Chondrocyte (in vitro differentiated cells): Measurements from ENCODE around the gene IARS2. TPM values are rescaled to one million over a fixed set of nuclear protein-coding genes. Genes with fewer than 3 reads are reported as not detected.

Source experiments
- DNase-seq: peaks from one replicate; pipeline ENCODE4 v3.0.0; 2021; ENCODE audit warnings: mixed read lengths, low spot score
- H3K27ac Mint-ChIP-seq: one replicate; pipeline ENCODE4 v1.8.0; 2021; ENCODE audit warnings: mild to moderate bottlenecking, moderate library complexity, mixed read lengths; ENCODE audit not compliant: unreplicated experiment
- H3K27me3 Mint-ChIP-seq: 2 replicates; pipeline ENCODE4 v1.8.0; 2021; ENCODE audit warnings: low read depth, mixed read lengths
- H3K36me3 Mint-ChIP-seq: 2 replicates; pipeline ENCODE4 v1.8.0; 2021; ENCODE audit warnings: low read depth, mixed read lengths
- H3K4me1 Mint-ChIP-seq: 2 replicates; pipeline ENCODE4 v1.8.0; 2021; ENCODE audit warnings: low read depth, mild to moderate bottlenecking, mixed read lengths
- H3K4me3 Mint-ChIP-seq: one replicate; pipeline ENCODE4 v1.8.0; 2021; ENCODE audit warnings: mild to moderate bottlenecking, moderate library complexity, mixed read lengths; ENCODE audit not compliant: unreplicated experiment
- H3K9me3 Mint-ChIP-seq: 2 replicates; pipeline ENCODE4 v1.8.0; 2021; ENCODE audit warnings: low read depth, mixed read lengths
- CTCF ChIP-seq: fragments of 200-600 bp; sonication (generic); IDR thresholded peaks from 2 replicates; pipeline ENCODE4 v1.5.0; 2021; ENCODE audit warnings: antibody characterized with exemption, mild to moderate bottlenecking, moderate library complexity
- total RNA-seq: library from RNA; stranded (reverse); gene quantifications from 3 replicates; pipeline ENCODE4 v1.2.1, GENCODE V29; 2021

Gene IARS2
- total RNA-seq, 1 donor from 2014 or later: 64.9 TPM

GRCh38 chr1:220056374-220056773 is 37.6 kb upstream of the IARS2 start:
- H3K27ac Mint-ChIP-seq: no peak overlapping the region
- H3K4me1 Mint-ChIP-seq: no peaks in the 10 kb centered on the region
- H3K4me3 Mint-ChIP-seq: no peak overlapping the region
- peaks cover 14% of the 10 kb centered on the region for H3K36me3 Mint-ChIP-seq
- no peak for DNase-seq
- H3K27me3 Mint-ChIP-seq: no peaks in the 10 kb centered on the region
- no peaks in the 10 kb centered on the region for H3K9me3 Mint-ChIP-seq
- no peak for TF ChIP-seq CTCF

- no peak for DNase-seq
- H3K4me1 Mint-ChIP-seq: no peaks in the 10 kb centered on the region
- H3K4me3 Mint-ChIP-seq: no peak overlapping the region
- peaks cover 23% of the 10 kb centered on the region for H3K36me3 Mint-ChIP-seq
- H3K27me3 Mint-ChIP-seq: no peaks in the 10 kb centered on the region
- no peaks in the 10 kb centered on the region for H3K9me3 Mint-ChIP-seq
- no peak overlapping the region for H3K27ac Mint-ChIP-seq
- no peak for TF ChIP-seq CTCF
Measured at GRCh38 chr1:220060876-220061275, 33.1 kb upstream of the IARS2 start.

- Mint-ChIP-seq H3K9me3 (no peaks in the 10 kb centered on the region), H3K36me3 (peaks cover 18% of the 10 kb centered on the region), H3K27ac (no peak overlapping the region), H3K4me1 (no peaks in the 10 kb centered on the region), H3K4me3 (no peak overlapping the region), H3K27me3 (no peaks in the 10 kb centered on the region)
- TF ChIP-seq CTCF: no peak
- no peak for DNase-seq
Measured at GRCh38 chr1:220062629-220063028, 31.3 kb upstream of the IARS2 start.

- H3K9me3 Mint-ChIP-seq: no peaks in the 10 kb centered on the region
- H3K27ac Mint-ChIP-seq: no peak overlapping the region
- H3K4me1 Mint-ChIP-seq: no peaks in the 10 kb centered on the region
- H3K4me3 Mint-ChIP-seq: no peak overlapping the region
- no peak for DNase-seq
- no peaks in the 10 kb centered on the region for H3K27me3 Mint-ChIP-seq
- H3K36me3 Mint-ChIP-seq: peaks cover 18% of the 10 kb centered on the region
- no peak for TF ChIP-seq CTCF
Measured at GRCh38 chr1:220067269-220068204, 26.4 kb upstream of the IARS2 start.

- no peak for TF ChIP-seq CTCF
- Mint-ChIP-seq H3K36me3 (peaks cover 5% of the 10 kb centered on the region), H3K27me3 (no peaks in the 10 kb centered on the region), H3K4me1 (peaks cover 5% of the 10 kb centered on the region), H3K4me3 (no peak overlapping the region), H3K27ac (peak overlapping the region; percentile 54), H3K9me3 (no peaks in the 10 kb centered on the region)
- DNase-seq: no peak
Measured at GRCh38 chr1:220076861-220077762, 16.8 kb upstream of the IARS2 start.
